Activated CD8-positive, alpha-beta T cell treated with anti-CD3 and anti-CD28 coated beads for 36 hours (primary cell): ENCODE results near the gene ARIH2. TPM values are rescaled to one million over a fixed set of nuclear protein-coding genes. Genes with fewer than 3 reads are reported as not detected.

Experiments
- ATAC-seq: fragments of 200-7000 bp; cut with Tn5 transposase; one replicate; pipeline ENCODE4 v1.10.0; 2021; ENCODE audit warnings: mild to moderate bottlenecking, moderate library complexity
- CTCF ChIA-PET: fragments of 350-600 bp; sonication (Branson Sonifier 250); formaldehyde crosslinking; loops from one replicate; lab custom pipeline; 2021; ENCODE audit warnings: antibody characterized with exemption; lab: Charles Lee
- POLR2A ChIA-PET: fragments of 350-600 bp; sonication (Branson Sonifier 250); formaldehyde crosslinking; loops from one replicate; lab custom pipeline; 2021; ENCODE audit warnings: antibody characterized with exemption; lab: Charles Lee
- DNase-seq: peaks from one replicate; pipeline ENCODE4 v3.0.0-alpha.2; 2020
- H3K27ac Mint-ChIP-seq: one replicate; pipeline ENCODE4 v1.8.0; 2021; ENCODE audit warnings: mild to moderate bottlenecking, mixed read lengths
- H3K27me3 Mint-ChIP-seq: one replicate; pipeline ENCODE4 v1.8.0; 2021; ENCODE audit warnings: mixed read lengths
- H3K36me3 Mint-ChIP-seq: one replicate; pipeline ENCODE4 v1.8.0; 2021; ENCODE audit warnings: low read depth, mixed read lengths
- H3K4me1 Mint-ChIP-seq: one replicate; pipeline ENCODE4 v1.8.0; 2021; ENCODE audit warnings: low read depth, mixed read lengths
- H3K4me3 Mint-ChIP-seq: one replicate; pipeline ENCODE4 v1.8.0; 2021; ENCODE audit warnings: mild to moderate bottlenecking, moderate library complexity, mixed read lengths
- H3K9me3 Mint-ChIP-seq: one replicate; pipeline ENCODE4 v1.8.0; 2021; ENCODE audit warnings: mixed read lengths
- CTCF ChIP-seq: fragments of 200-600 bp; IDR thresholded peaks from one replicate; pipeline ENCODE4 v1.8.0; 2022; ENCODE audit warnings: antibody characterized with exemption, mild to moderate bottlenecking
- intact Hi-C: fragments of 100-400 bp; cut with micrococcal nuclease; formaldehyde crosslinking; loops from one replicate; pipeline ENCODE4 v1.10.0; 2022
- microRNA-seq: library from miRNA; unstranded; fragments of <30 nt; microRNA quantifications from one replicate; pipeline ENCODE4 v1.2.0, GENCODE V29; 2022; ENCODE audit warnings: borderline microRNAs expressed, borderline replicate concordance
- total RNA-seq, 2 experiments: library from RNA; stranded (reverse); gene quantifications; one replicate each; pipeline ENCODE4 v1.2.3, GENCODE V29; 2021

Gene ARIH2
- total RNA-seq, 2 experiments from 2014 or later: 98.2 to 115 TPM

- ChIA-PET CTCF (interaction anchor here (0.9 to 3.0 kb wide), 3 partner anchors 9 to 63 kb away, joined by 3 to 10 read pairs (median 9); partner anchors contain the start of genes NDUFAF3 and QRICH1), POLR2A (interaction anchor here (3.0 to 4.4 kb wide), 2 partner anchors 8 to 39 kb away, joined by 6 to 36 read pairs; partner anchors contain the start of gene NDUFAF3)
- no peaks in the 10 kb centered on the region for H3K9me3 Mint-ChIP-seq
- intact Hi-C loops: no loop called here
- H3K27ac Mint-ChIP-seq: peak overlapping the region; percentile 71
- ATAC-seq (no peak), DNase-seq (no peak)
- peaks cover 57% of the 10 kb centered on the region for H3K36me3 Mint-ChIP-seq
- no peak overlapping the region for H3K4me3 Mint-ChIP-seq
- no peaks in the 10 kb centered on the region for H3K27me3 Mint-ChIP-seq
- H3K4me1 Mint-ChIP-seq: peaks cover 30% of the 10 kb centered on the region
- no peak for TF ChIP-seq CTCF
Observed at GRCh38 chr3:49030321-49030720, 111.7 kb downstream of the ARIH2 start.

- Mint-ChIP-seq H3K4me3 (no peak overlapping the region), H3K4me1 (peaks cover 10% of the 10 kb centered on the region), H3K27ac (no peak overlapping the region), H3K27me3 (no peaks in the 10 kb centered on the region), H3K9me3 (no peaks in the 10 kb centered on the region), H3K36me3 (peaks cover 45% of the 10 kb centered on the region)
- ChIA-PET POLR2A (interaction anchor here (1.0 to 4.4 kb wide), 4 partner anchors 11 to 61 kb away, joined by 3 to 36 read pairs (median 5); partner anchors contain the start of genes NDUFAF3 and QRICH1), CTCF (interaction anchor here (1.2 to 3.0 kb wide), 3 partner anchors 11 to 45 kb away, joined by 3 to 10 read pairs (median 9); partner anchors contain the start of gene NDUFAF3)
- DNase-seq: no peak
- TF ChIP-seq CTCF: no peak
- intact Hi-C loops: no loop called here
- ATAC-seq: no peak
Observed at GRCh38 chr3:49032646-49033304, 114.1 kb downstream of the ARIH2 start.

DNA sequence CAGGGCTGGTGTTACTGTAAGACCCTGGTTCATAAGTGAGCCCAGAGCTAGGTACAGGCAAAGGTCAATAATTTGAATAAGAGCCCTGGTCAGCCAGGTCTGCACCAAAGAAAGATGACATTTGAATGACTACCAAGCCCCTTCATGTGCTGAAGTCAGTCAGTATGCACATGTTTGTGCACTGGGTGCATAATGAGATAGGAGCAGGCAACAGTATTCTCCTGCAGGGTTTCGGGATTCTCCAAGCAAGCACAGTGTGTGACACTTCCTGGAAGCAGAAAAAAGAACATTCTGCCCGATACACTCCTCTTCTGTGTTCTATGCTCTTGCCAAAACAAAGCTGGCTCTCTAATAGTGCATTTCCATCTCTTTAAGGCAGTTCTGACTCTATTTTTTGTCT, 116.0 kb downstream of the ARIH2 start:
- intact Hi-C loops: no loop called here
- ChIA-PET CTCF (no interaction called here), POLR2A (interaction anchor here (1.1 to 4.4 kb wide), 2 partner anchors 13 to 43 kb away, joined by 3 to 36 read pairs; partner anchors contain the start of gene NDUFAF3)
- Mint-ChIP-seq H3K36me3 (peaks cover 31% of the 10 kb centered on the region), H3K27me3 (no peaks in the 10 kb centered on the region), H3K27ac (peak overlapping the region; percentile 51), H3K4me1 (no peaks in the 10 kb centered on the region), H3K4me3 (no peak overlapping the region), H3K9me3 (no peaks in the 10 kb centered on the region)
- DNase-seq (no peak), ATAC-seq (no peak)
- no peak for TF ChIP-seq CTCF

GRCh38 chr3:49035281-49035680, 116.6 kb downstream of the ARIH2 start:
- DNase-seq: no peak
- ATAC-seq: no peak
- Mint-ChIP-seq H3K4me3 (no peak overlapping the region), H3K36me3 (peaks cover 34% of the 10 kb centered on the region), H3K27me3 (no peaks in the 10 kb centered on the region), H3K4me1 (no peaks in the 10 kb centered on the region), H3K27ac (no peak overlapping the region), H3K9me3 (no peaks in the 10 kb centered on the region)
- POLR2A ChIA-PET: interaction anchor here (1.1 kb wide), 1 partner anchor 44 kb away, joined by 3 read pairs; no protein-coding TSS in a partner anchor
- CTCF ChIA-PET: no interaction called here
- no peak for TF ChIP-seq CTCF
- intact Hi-C loops: no loop called here

Small RNA genes lying within 50 kb of the gene (microRNA-seq; reads per million reads assigned to microRNA genes)
- gene MIR191 (7,876 reads per million, percentile 96 among the genes with 10 or more reads in this experiment), gene MIR425 (2,677 reads per million, percentile 93 among the genes with 10 or more reads in this experiment)

Other genes starting within 250 kb of the ARIH2 start
- gene NCKIPSD, start 232.9 kb upstream of the ARIH2 start, total RNA-seq: 10 to 100 TPM; 69.7 to 73.8 TPM
- 10 to 100 TPM; 47.7 to 48.0 TPM for gene IP6K2, start 201.6 kb upstream of the ARIH2 start, total RNA-seq
- gene PRKAR2A, start 71.0 kb upstream of the ARIH2 start, total RNA-seq: 10 to 100 TPM; 31.0 to 32.1 TPM
- 10 to 100 TPM; 14.8 to 16.8 TPM for gene SLC25A20, start 20.0 kb upstream of the ARIH2 start, total RNA-seq
- gene P4HTM, start 71.4 kb downstream of the ARIH2 start, total RNA-seq: 10 to 100 TPM; 24.8 to 25.0 TPM
- 100 to 1,000 TPM; 111 to 125 TPM for gene WDR6, start 88.5 kb downstream of the ARIH2 start, total RNA-seq
- gene DALRD3, start 99.7 kb downstream of the ARIH2 start, total RNA-seq: 10 to 100 TPM; 20.2 to 22.8 TPM
- gene NDUFAF3, start 103.3 kb downstream of the ARIH2 start, total RNA-seq: 10 to 100 TPM; 90.7 to 95.5 TPM
- 100 to 1,000 TPM; 535 to 557 TPM for gene IMPDH2, start 110.6 kb downstream of the ARIH2 start, total RNA-seq
- gene QRICH1, start 175.2 kb downstream of the ARIH2 start, total RNA-seq: 100 to 1,000 TPM; 107 to 112 TPM
- gene QARS1, start 185.9 kb downstream of the ARIH2 start, total RNA-seq: 100 to 1,000 TPM; 270 to 282 TPM
- gene USP19, start 202.0 kb downstream of the ARIH2 start, total RNA-seq: 10 to 100 TPM; 41.0 to 41.6 TPM
- gene LAMB2, start 214.2 kb downstream of the ARIH2 start, total RNA-seq: not detected
- 10 to 100 TPM; 18.1 to 18.7 TPM for gene CCDC71, start 247.5 kb downstream of the ARIH2 start, total RNA-seq